Spleen (tissue), 7 donors: ENCODE data around the gene CYP20A1.

Source experiments
- POLR2A ChIP-seq, 3 donors: fragments of 450-650 bp; IDR thresholded peaks; one replicate each; pipeline ENCODE4 v1.5.1; 2017; ENCODE audit warnings: antibody characterized with exemption in 3 of 3, mild to moderate bottlenecking in 1 of 3
- POLR2AphosphoS5 ChIP-seq, 3 donors: sonication (generic); formaldehyde crosslinking; IDR thresholded peaks; one replicate each; pipeline ENCODE4 v1.5.1; 2017; ENCODE audit warnings: antibody characterized with exemption in 3 of 3
- TF ChIP-seq, protein P1 (sequence below), 11 experiments: fragments of 200-600 bp in 7 of 11; fragments of 450-650 bp in 4 of 11; sonication (generic) in 4 of 11; IDR thresholded peaks in 8 of 11; conservative IDR thresholded peaks in 3 of 11; 1 replicate in 7 of 11; 2 replicates in 4 of 11; pipeline versions ENCODE4 v1.4.0 to v1.8.0; 2016 to 2021; ENCODE audit warnings: antibody characterized with exemption in 11 of 11, inconsistent platforms in 4 of 11, mild to moderate bottlenecking in 1 of 11
- donor health status: DM: no; HTN: no; CAD: no; lungs with moderate emphysema.
- donor health status: DM: no; HTN: no; CAD: no.
- donor health status: DM: no; HTN: no; CAD: no.

DNA sequence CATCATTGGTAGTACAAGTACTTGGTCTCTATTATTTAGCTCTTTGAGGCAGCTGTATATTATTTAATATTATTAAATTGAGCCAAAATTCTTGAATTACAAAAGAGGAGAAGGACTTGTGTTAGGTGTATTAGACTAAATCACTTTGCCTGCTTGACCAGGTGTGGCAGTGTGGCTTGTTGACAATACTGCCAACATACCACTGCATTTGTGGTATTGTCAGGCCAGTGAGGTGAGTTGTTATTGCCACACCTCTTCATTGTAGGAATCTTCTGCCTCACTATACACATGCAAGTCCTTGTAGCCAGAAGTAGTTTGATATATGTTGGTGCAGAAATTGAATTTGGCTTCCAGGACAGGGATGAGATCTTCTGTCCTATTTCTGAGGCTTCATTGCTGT, 40.5 kb downstream of the CYP20A1 start:
- TF ChIP-seq, protein P1, sequence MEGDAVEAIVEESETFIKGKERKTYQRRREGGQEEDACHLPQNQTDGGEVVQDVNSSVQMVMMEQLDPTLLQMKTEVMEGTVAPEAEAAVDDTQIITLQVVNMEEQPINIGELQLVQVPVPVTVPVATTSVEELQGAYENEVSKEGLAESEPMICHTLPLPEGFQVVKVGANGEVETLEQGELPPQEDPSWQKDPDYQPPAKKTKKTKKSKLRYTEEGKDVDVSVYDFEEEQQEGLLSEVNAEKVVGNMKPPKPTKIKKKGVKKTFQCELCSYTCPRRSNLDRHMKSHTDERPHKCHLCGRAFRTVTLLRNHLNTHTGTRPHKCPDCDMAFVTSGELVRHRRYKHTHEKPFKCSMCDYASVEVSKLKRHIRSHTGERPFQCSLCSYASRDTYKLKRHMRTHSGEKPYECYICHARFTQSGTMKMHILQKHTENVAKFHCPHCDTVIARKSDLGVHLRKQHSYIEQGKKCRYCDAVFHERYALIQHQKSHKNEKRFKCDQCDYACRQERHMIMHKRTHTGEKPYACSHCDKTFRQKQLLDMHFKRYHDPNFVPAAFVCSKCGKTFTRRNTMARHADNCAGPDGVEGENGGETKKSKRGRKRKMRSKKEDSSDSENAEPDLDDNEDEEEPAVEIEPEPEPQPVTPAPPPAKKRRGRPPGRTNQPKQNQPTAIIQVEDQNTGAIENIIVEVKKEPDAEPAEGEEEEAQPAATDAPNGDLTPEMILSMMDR (IDR thresholded peaks at IDR 0.05 in 8 of 11, conservative IDR thresholded peaks at IDR 0.05 in 3 of 11), result no peak
- TF ChIP-seq POLR2A (IDR thresholded peaks at IDR 0.05) (no peak), POLR2AphosphoS5 (IDR thresholded peaks at IDR 0.05) (no peak)
